Measurements from ENCODE around the gene OCRL. TPM values are rescaled to one million over a fixed set of nuclear protein-coding genes. Genes with fewer than 3 reads are reported as not detected.
A peak's percentile ranks its signal among the peaks of the same experiment; 100 is the strongest.
"Not testable (repeated sequence)": the region's sequence is repeated elsewhere in the genome, so short reads cannot be mapped to it uniquely, and the experiment has no call there.

The OCRL gene
- total and polyA plus RNA-seq, 3 experiments from 2014 or later: 0.31 to 1.9 (median 1.7) TPM

- DNase-seq; H3K36me3 Mint-ChIP-seq; CTCF ChIA-PET; POLR2A ChIA-PET; H3K27me3 ChIP-seq (ENCODE audit: insufficient read depth, low read length, poor library complexity, severe bottlenecking); H3K9me3 ChIP-seq (ENCODE audit: low read length); H3K27ac ChIP-seq (ENCODE audit: low read depth, low read length); H3K4me1 ChIP-seq (ENCODE audit: insufficient read depth, low read length); H3K4me3 ChIP-seq (ENCODE audit: low read length); H3K4me3 Mint-ChIP-seq; H3K36me3 ChIP-seq (ENCODE audit: insufficient read depth, low read length); H3K27ac Mint-ChIP-seq; H3K9me3 Mint-ChIP-seq; H3K27me3 Mint-ChIP-seq: not testable (repeated sequence)
- H3K4me1 Mint-ChIP-seq: peaks cover 6 to 12% (median 10%) of the 10 kb centered on the region in 3 donors
These were observed 24.3 kb downstream of the OCRL start for GRCh38 chrX:129564345-129564744.

GRCh38 chrX:129565046-129565650 lies 25.1 kb downstream of the OCRL start:
- Histone ChIP-seq H3K36me3 (ENCODE audit: insufficient read depth, low read length) (no peaks in the 10 kb centered on the region), H3K27ac (ENCODE audit: low read depth, low read length) (no peak overlapping the region), H3K4me3 (ENCODE audit: low read length) (no peak overlapping the region), H3K4me1 (ENCODE audit: insufficient read depth, low read length) (peaks cover 7% of the 10 kb centered on the region), H3K27me3 (ENCODE audit: insufficient read depth, low read length, poor library complexity, severe bottlenecking) (no peaks in the 10 kb centered on the region), H3K9me3 (ENCODE audit: low read length) (no peaks in the 10 kb centered on the region)
- no peak overlapping the region for H3K4me3 Mint-ChIP-seq
- H3K27ac Mint-ChIP-seq: peak overlapping the region in 1 of 8 donors; percentile 52
- H3K27me3 Mint-ChIP-seq: peaks cover 0 to 2% of the 10 kb centered on the region in 2 donors
- no peak for DNase-seq
- peaks cover 6 to 12% (median 10%) of the 10 kb centered on the region in 3 donors for H3K4me1 Mint-ChIP-seq
- CTCF ChIA-PET: no interaction called here
- no peaks in the 10 kb centered on the region for H3K9me3 Mint-ChIP-seq
- POLR2A ChIA-PET: no interaction called here
- H3K36me3 Mint-ChIP-seq: peaks cover 0 to 9% (median 0%) of the 10 kb centered on the region in 3 donors

GRCh38 chrX:129566073-129566472 lies 26.0 kb downstream of the OCRL start:
- CTCF ChIA-PET: no interaction called here
- peaks cover 0 to 2% of the 10 kb centered on the region in 2 donors for H3K27me3 Mint-ChIP-seq
- Histone ChIP-seq H3K4me1 (ENCODE audit: insufficient read depth, low read length) (peaks cover 7% of the 10 kb centered on the region), H3K27ac (ENCODE audit: low read depth, low read length) (no peak overlapping the region), H3K9me3 (ENCODE audit: low read length) (no peaks in the 10 kb centered on the region), H3K27me3 (ENCODE audit: insufficient read depth, low read length, poor library complexity, severe bottlenecking) (no peaks in the 10 kb centered on the region), H3K4me3 (ENCODE audit: low read length) (no peak overlapping the region), H3K36me3 (ENCODE audit: insufficient read depth, low read length) (no peaks in the 10 kb centered on the region)
- no peaks in the 10 kb centered on the region for H3K9me3 Mint-ChIP-seq
- H3K27ac Mint-ChIP-seq: peak overlapping the region in 3 of 8 donors; percentile 4 to 42 (median 4)
- H3K36me3 Mint-ChIP-seq: peaks cover 0 to 7% (median 0%) of the 10 kb centered on the region in 3 donors
- no peak for DNase-seq
- POLR2A ChIA-PET: no interaction called here
- no peak overlapping the region for H3K4me3 Mint-ChIP-seq
- H3K4me1 Mint-ChIP-seq: peaks cover 6 to 12% (median 10%) of the 10 kb centered on the region in 3 donors

- ChIA-PET POLR2A (no interaction called here), CTCF (no interaction called here)
- Histone ChIP-seq H3K36me3 (ENCODE audit: insufficient read depth, low read length) (no peaks in the 10 kb centered on the region), H3K4me3 (ENCODE audit: low read length) (no peak overlapping the region), H3K27ac (ENCODE audit: low read depth, low read length) (no peak overlapping the region), H3K27me3 (ENCODE audit: insufficient read depth, low read length, poor library complexity, severe bottlenecking) (no peaks in the 10 kb centered on the region), H3K9me3 (ENCODE audit: low read length) (no peaks in the 10 kb centered on the region), H3K4me1 (ENCODE audit: insufficient read depth, low read length) (peaks cover 7% of the 10 kb centered on the region)
- Mint-ChIP-seq H3K4me1 (peaks cover 6 to 12% (median 10%) of the 10 kb centered on the region in 3 donors), H3K27me3 (peaks cover 0 to 2% of the 10 kb centered on the region in 2 donors), H3K36me3 (peaks cover 0 to 6% (median 0%) of the 10 kb centered on the region in 3 donors), H3K9me3 (no peaks in the 10 kb centered on the region), H3K4me3 (no peak overlapping the region), H3K27ac (no peak overlapping the region)
- no peak for DNase-seq
These were observed 28.3 kb downstream of the OCRL start for GRCh38 chrX:129568349-129568748.

- Mint-ChIP-seq H3K36me3 (peaks cover 0 to 10% (median 4%) of the 10 kb centered on the region in 3 donors), H3K4me1 (no peaks in the 10 kb centered on the region), H3K27ac (no peak overlapping the region), H3K9me3 (no peaks in the 10 kb centered on the region), H3K27me3 (no peaks in the 10 kb centered on the region), H3K4me3 (no peak overlapping the region)
- Histone ChIP-seq H3K4me3 (ENCODE audit: low read length) (no peak overlapping the region), H3K4me1 (ENCODE audit: insufficient read depth, low read length) (no peaks in the 10 kb centered on the region), H3K36me3 (ENCODE audit: insufficient read depth, low read length) (no peaks in the 10 kb centered on the region), H3K27me3 (ENCODE audit: insufficient read depth, low read length, poor library complexity, severe bottlenecking) (no peaks in the 10 kb centered on the region), H3K27ac (ENCODE audit: low read depth, low read length) (no peak overlapping the region), H3K9me3 (ENCODE audit: low read length) (no peaks in the 10 kb centered on the region)
- POLR2A ChIA-PET: no interaction called here
- CTCF ChIA-PET: no interaction called here
- no peak for DNase-seq
These were observed 32.4 kb downstream of the OCRL start for GRCh38 chrX:129572422-129572821.

GRCh38 chrX:129573652-129574051 lies 33.6 kb downstream of the OCRL start:
- H3K4me1 ChIP-seq (ENCODE audit: insufficient read depth, low read length); H3K4me1 Mint-ChIP-seq; DNase-seq; H3K27ac ChIP-seq (ENCODE audit: low read depth, low read length); H3K36me3 ChIP-seq (ENCODE audit: insufficient read depth, low read length); POLR2A ChIA-PET; H3K27ac Mint-ChIP-seq; CTCF ChIA-PET; H3K4me3 ChIP-seq (ENCODE audit: low read length); H3K4me3 Mint-ChIP-seq; H3K36me3 Mint-ChIP-seq; H3K9me3 Mint-ChIP-seq; H3K27me3 Mint-ChIP-seq; H3K9me3 ChIP-seq (ENCODE audit: low read length); H3K27me3 ChIP-seq (ENCODE audit: insufficient read depth, low read length, poor library complexity, severe bottlenecking): not testable (repeated sequence)

- H3K36me3 Mint-ChIP-seq: peaks cover 0 to 10% (median 4%) of the 10 kb centered on the region in 3 donors
- H3K4me3 ChIP-seq (ENCODE audit: low read length): no peak overlapping the region
- H3K27me3 Mint-ChIP-seq: no peaks in the 10 kb centered on the region
- POLR2A ChIA-PET: no interaction called here
- H3K9me3 ChIP-seq (ENCODE audit: low read length): no peaks in the 10 kb centered on the region
- H3K4me1 ChIP-seq (ENCODE audit: insufficient read depth, low read length): no peaks in the 10 kb centered on the region
- no peaks in the 10 kb centered on the region for H3K36me3 ChIP-seq (ENCODE audit: insufficient read depth, low read length)
- H3K4me1 Mint-ChIP-seq: no peaks in the 10 kb centered on the region
- H3K27ac ChIP-seq (ENCODE audit: low read depth, low read length): no peak overlapping the region
- H3K9me3 Mint-ChIP-seq: no peaks in the 10 kb centered on the region
- H3K4me3 Mint-ChIP-seq: no peak overlapping the region
- no peak overlapping the region for H3K27ac Mint-ChIP-seq
- H3K27me3 ChIP-seq (ENCODE audit: insufficient read depth, low read length, poor library complexity, severe bottlenecking): no peaks in the 10 kb centered on the region
- CTCF ChIA-PET: no interaction called here
- DNase-seq: no peak
These were observed 34.2 kb downstream of the OCRL start for GRCh38 chrX:129574214-129574613.

- no peaks in the 10 kb centered on the region for H3K4me1 ChIP-seq (ENCODE audit: insufficient read depth, low read length)
- POLR2A ChIA-PET: no interaction called here
- Mint-ChIP-seq H3K27ac (no peak overlapping the region), H3K4me1 (no peaks in the 10 kb centered on the region), H3K9me3 (no peaks in the 10 kb centered on the region), H3K4me3 (no peak overlapping the region), H3K36me3 (peaks cover 0 to 6% (median 4%) of the 10 kb centered on the region in 3 donors), H3K27me3 (peaks cover 0 to 2% of the 10 kb centered on the region in 2 donors)
- no peak overlapping the region for H3K4me3 ChIP-seq (ENCODE audit: low read length)
- H3K27me3 ChIP-seq (ENCODE audit: insufficient read depth, low read length, poor library complexity, severe bottlenecking): no peaks in the 10 kb centered on the region
- H3K27ac ChIP-seq (ENCODE audit: low read depth, low read length): no peak overlapping the region
- DNase-seq: no peak
- no peaks in the 10 kb centered on the region for H3K9me3 ChIP-seq (ENCODE audit: low read length)
- CTCF ChIA-PET: no interaction called here
- no peaks in the 10 kb centered on the region for H3K36me3 ChIP-seq (ENCODE audit: insufficient read depth, low read length)
These were observed 36.5 kb downstream of the OCRL start for GRCh38 chrX:129576539-129576938.

All from CD8-positive, alpha-beta memory T cell (primary cell).